PC-3 (cell line): ENCODE results near the gene LIMA1. TPM values are rescaled to one million over a fixed set of nuclear protein-coding genes. Genes with fewer than 3 reads are reported as not detected.
A peak's percentile ranks its signal among the peaks of the same experiment; 100 is the strongest.
"Not testable (repeated sequence)": the region's sequence is repeated elsewhere in the genome, so short reads cannot be mapped to it uniquely, and the experiment has no call there.

Source experiments
- ATAC-seq: fragments of 200-7000 bp; cut with Tn5 transposase; 2 replicates; pipeline ENCODE4 v1.9.1; 2020; ENCODE audit warnings: mild to moderate bottlenecking, moderate library complexity
- BruUV-seq: library from RNA; stranded (reverse); fragments of 400-500 nt; replicated peaks from 2 replicates; lab custom pipeline; 2021; lab: Mats Ljungman, UMichigan
- CTCF ChIA-PET: fragments of 300-600 bp; sonication (Branson Sonifier 250); formaldehyde crosslinking; loops from one replicate; lab custom pipeline; 2022; ENCODE audit warnings: antibody characterized with exemption; lab: Charles Lee
- POLR2A ChIA-PET: fragments of 300-600 bp; sonication (Branson Sonifier 250); formaldehyde crosslinking; loops from one replicate; lab custom pipeline; 2022; ENCODE audit warnings: antibody characterized with exemption; ENCODE audit not compliant: unreplicated experiment; lab: Charles Lee
- DNase-seq: peaks from one replicate; pipeline ENCODE4 v3.0.0-alpha.2; 2015
- H2AFZ ChIP-seq: fragments of 300-600 bp; sonication (generic); 2 replicates; pipeline ENCODE4 v1.6.0; 2016; ENCODE audit warnings: antibody characterized with exemption, low read length
- H3F3A ChIP-seq: fragments of 300-600 bp; sonication (generic); one replicate; pipeline ENCODE4 v1.6.0; 2017; ENCODE audit warnings: antibody characterized with exemption, low read length, control low read depth, mild to moderate bottlenecking; ENCODE audit not compliant: unreplicated experiment
- H3K27ac ChIP-seq: fragments of 300-600 bp; sonication (generic); 2 replicates; pipeline ENCODE4 v1.5.1; 2016; ENCODE audit warnings: mild to moderate bottlenecking, low read length
- H3K27me3 ChIP-seq: fragments of 300-600 bp; sonication (generic); 2 replicates; pipeline ENCODE4 v1.6.1; 2016; ENCODE audit warnings: low read length, mixed read lengths
- H3K36me3 ChIP-seq: fragments of 300-600 bp; sonication (generic); 2 replicates; pipeline ENCODE4 v1.6.1; 2016; ENCODE audit warnings: low read depth, mixed run types, low read length, mixed read lengths
- H3K4me1 ChIP-seq: fragments of 300-600 bp; sonication (generic); 2 replicates; pipeline ENCODE4 v1.5.1; 2016; ENCODE audit warnings: low read length; ENCODE audit not compliant: insufficient read depth
- H3K4me2 ChIP-seq: fragments of 300-600 bp; sonication (generic); 2 replicates; pipeline ENCODE4 v1.6.0; 2016; ENCODE audit warnings: low read length
- H3K4me3 ChIP-seq: fragments of 300-600 bp; sonication (generic); 2 replicates; pipeline ENCODE4 v1.5.1; 2016; ENCODE audit warnings: mild to moderate bottlenecking, low read length, mixed read lengths
- H3K79me2 ChIP-seq: fragments of 300-600 bp; sonication (generic); 2 replicates; pipeline ENCODE4 v1.6.1; 2017; ENCODE audit warnings: low read length, mixed read lengths
- H3K9ac ChIP-seq: fragments of 300-600 bp; sonication (generic); 2 replicates; pipeline ENCODE4 v1.6.0; 2016; ENCODE audit warnings: mild to moderate bottlenecking, low read length
- H3K9me2 ChIP-seq: fragments of 300-600 bp; sonication (generic); replicated peaks from 2 replicates; pipeline ENCODE4 v1.6.1; 2016; ENCODE audit warnings: mixed run types, low read length, mixed read lengths
- H3K9me3 ChIP-seq: fragments of 300-600 bp; sonication (generic); 2 replicates; pipeline ENCODE4 v1.6.1; 2016; ENCODE audit warnings: low read length, mixed read lengths
- H4K20me1 ChIP-seq: fragments of 300-600 bp; sonication (generic); 2 replicates; pipeline ENCODE4 v1.6.1; 2016; ENCODE audit warnings: low read length, mixed read lengths
- EZH2 ChIP-seq: fragments of 300-600 bp; sonication (generic); IDR thresholded peaks from one replicate; pipeline ENCODE4 v1.6.1; 2017; ENCODE audit warnings: antibody characterized with exemption, mild to moderate bottlenecking, low read length; ENCODE audit not compliant: unreplicated experiment
- EZH2phosphoT487 ChIP-seq: fragments of 300-600 bp; sonication (generic); IDR thresholded peaks from 2 replicates; pipeline ENCODE4 v1.6.1; 2018; ENCODE audit warnings: mild to moderate bottlenecking, antibody characterized with exemption, low read length, borderline replicate concordance
- intact Hi-C: fragments of 100-400 bp; cut with micrococcal nuclease; formaldehyde crosslinking; loops from 2 replicates; pipeline ENCODE4 v1.9.0; 2023
- total RNA-seq: library from RNA; depleted of rRNA; stranded (reverse); fragments of >200 nt; gene quantifications from 2 replicates; pipeline ENCODE4 v1.2.3, GENCODE V29; 2014
- TF ChIP-seq, protein P1 (sequence below): fragments of 300-600 bp; sonication (generic); conservative IDR thresholded peaks from 2 replicates; pipeline ENCODE4 v1.5.1; 2017; ENCODE audit warnings: antibody characterized with exemption, low read depth, mild to moderate bottlenecking, low read length

Gene LIMA1
- total RNA-seq, 1 experiment from 2014 or later, result 45.1 TPM

DNA sequence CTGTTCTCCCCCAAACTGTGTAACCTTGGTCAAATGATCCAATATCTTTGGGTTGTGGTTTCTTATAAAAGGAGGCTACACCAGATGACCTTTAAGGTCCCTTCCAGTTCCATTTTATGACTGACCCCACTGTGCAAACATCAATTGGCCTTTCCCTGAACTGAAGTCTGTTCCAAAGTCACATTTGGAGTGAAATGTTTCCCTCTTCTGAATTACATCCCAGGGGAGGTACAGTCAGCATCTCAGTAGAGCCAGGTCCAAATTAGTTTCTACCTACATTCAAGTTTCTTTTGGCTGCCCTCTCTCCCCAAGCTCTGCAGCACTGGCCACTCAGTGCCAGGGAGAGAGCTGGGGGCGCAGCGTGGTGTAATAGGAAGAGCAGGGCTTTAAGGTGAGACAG lies 34.4 kb downstream of the LIMA1 start:
- H3K36me3 ChIP-seq, result peaks cover 5% of the 10 kb centered on the region; the same call in 1 of the 2 replicates
- DNase-seq, result no peak
- POLR2A ChIA-PET, result no interaction called here
- peaks cover 7% of the 10 kb centered on the region for H3F3A ChIP-seq
- intact Hi-C loops, result no loop called here
- CTCF ChIA-PET, result interaction anchor here (0.7 kb wide), 1 partner anchor 15 kb away, joined by 3 read pairs; no protein-coding TSS in a partner anchor
- no peak overlapping the region for H2AFZ ChIP-seq
- no peak for ATAC-seq
- BruUV-seq, result no TSS peak
- no peaks in the 10 kb centered on the region for H3K9me2 ChIP-seq
- no peak overlapping the region for H3K9ac ChIP-seq
- H3K9me3 ChIP-seq, result no peaks in the 10 kb centered on the region
- H3K4me3 ChIP-seq, result no peak overlapping the region
- H3K4me2 ChIP-seq, result peak overlapping the region; percentile 3; the same call in 1 of the 2 replicates
- H3K27ac ChIP-seq, result no peak overlapping the region
- H3K4me1 ChIP-seq, result peaks cover 71% of the 10 kb centered on the region
- no peaks in the 10 kb centered on the region for H4K20me1 ChIP-seq
- TF ChIP-seq, protein P1, sequence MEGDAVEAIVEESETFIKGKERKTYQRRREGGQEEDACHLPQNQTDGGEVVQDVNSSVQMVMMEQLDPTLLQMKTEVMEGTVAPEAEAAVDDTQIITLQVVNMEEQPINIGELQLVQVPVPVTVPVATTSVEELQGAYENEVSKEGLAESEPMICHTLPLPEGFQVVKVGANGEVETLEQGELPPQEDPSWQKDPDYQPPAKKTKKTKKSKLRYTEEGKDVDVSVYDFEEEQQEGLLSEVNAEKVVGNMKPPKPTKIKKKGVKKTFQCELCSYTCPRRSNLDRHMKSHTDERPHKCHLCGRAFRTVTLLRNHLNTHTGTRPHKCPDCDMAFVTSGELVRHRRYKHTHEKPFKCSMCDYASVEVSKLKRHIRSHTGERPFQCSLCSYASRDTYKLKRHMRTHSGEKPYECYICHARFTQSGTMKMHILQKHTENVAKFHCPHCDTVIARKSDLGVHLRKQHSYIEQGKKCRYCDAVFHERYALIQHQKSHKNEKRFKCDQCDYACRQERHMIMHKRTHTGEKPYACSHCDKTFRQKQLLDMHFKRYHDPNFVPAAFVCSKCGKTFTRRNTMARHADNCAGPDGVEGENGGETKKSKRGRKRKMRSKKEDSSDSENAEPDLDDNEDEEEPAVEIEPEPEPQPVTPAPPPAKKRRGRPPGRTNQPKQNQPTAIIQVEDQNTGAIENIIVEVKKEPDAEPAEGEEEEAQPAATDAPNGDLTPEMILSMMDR, result no peak
- no peaks in the 10 kb centered on the region for H3K27me3 ChIP-seq
- peaks cover 27% of the 10 kb centered on the region; the same call in 1 of the 2 replicates for H3K79me2 ChIP-seq

DNA sequence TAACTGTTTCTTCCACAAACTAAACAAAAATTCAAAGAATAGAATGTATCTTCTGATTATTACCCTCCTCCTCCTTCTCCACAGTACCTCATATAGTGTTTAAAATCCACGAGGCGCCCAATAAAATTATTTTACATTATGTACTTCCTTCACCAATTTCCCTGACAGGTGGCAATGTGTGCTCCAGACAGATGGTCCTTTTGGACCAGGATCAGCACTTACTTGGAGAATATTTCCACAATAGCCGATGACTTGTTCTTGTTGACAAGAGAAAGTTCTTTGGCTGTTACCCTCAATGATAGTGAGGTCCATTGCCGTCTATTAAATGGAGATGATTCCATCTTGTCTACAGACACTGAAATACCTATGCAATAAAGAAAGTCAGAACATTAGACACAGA lies 34.9 kb downstream of the LIMA1 start:
- Histone ChIP-seq H3K9ac (no peak overlapping the region), H3K79me2 (peaks cover 25% of the 10 kb centered on the region; the same call in 1 of the 2 replicates), H2AFZ (no peak overlapping the region), H3F3A (peaks cover 7% of the 10 kb centered on the region), H3K27ac (no peak overlapping the region), H4K20me1 (no peaks in the 10 kb centered on the region), H3K4me2 (no peak overlapping the region), H3K4me1 (peaks cover 69% of the 10 kb centered on the region), H3K27me3 (no peaks in the 10 kb centered on the region), H3K9me2 (no peaks in the 10 kb centered on the region), H3K4me3 (no peak overlapping the region), H3K36me3 (peaks cover 5% of the 10 kb centered on the region; the same call in 1 of the 2 replicates), H3K9me3 (no peaks in the 10 kb centered on the region)
- TF ChIP-seq EZH2phosphoT487, result no peak
- TF ChIP-seq EZH2, result no peak
- TF ChIP-seq, protein P1, result no peak
- DNase-seq, result no peak
- no peak for ATAC-seq
- intact Hi-C loops, result no loop called here
- BruUV-seq, result no TSS peak
- CTCF ChIA-PET, result no interaction called here
- POLR2A ChIA-PET, result no interaction called here

DNA sequence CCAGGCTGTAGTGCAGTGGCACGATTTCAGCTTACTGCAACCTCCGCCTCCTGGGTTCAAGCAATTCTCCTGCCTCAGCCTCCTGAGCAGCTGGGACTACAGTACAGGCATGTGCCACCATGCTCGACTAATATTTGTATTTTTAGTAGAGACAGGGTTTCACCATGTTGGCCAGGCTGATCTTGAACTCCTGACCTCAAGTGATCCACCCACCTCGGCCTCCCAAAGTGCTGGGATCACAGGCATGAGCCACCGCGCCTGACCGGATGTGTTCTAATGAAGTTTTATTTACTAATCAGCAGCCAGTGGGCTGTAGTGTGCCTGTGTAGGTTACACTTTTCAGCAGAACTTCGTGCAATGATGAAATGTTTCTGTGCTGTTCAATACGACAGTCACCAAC lies 35.7 kb downstream of the LIMA1 start:
- not testable (repeated sequence) for H3K4me3 ChIP-seq, H3K36me3 ChIP-seq, H3K9me3 ChIP-seq, BruUV-seq, H4K20me1 ChIP-seq, H3K4me2 ChIP-seq, H2AFZ ChIP-seq, DNase-seq, ATAC-seq, H3K9me2 ChIP-seq, H3K27me3 ChIP-seq
- Histone ChIP-seq H3K79me2 (peaks cover 18% of the 10 kb centered on the region; the same call in 1 of the 2 replicates), H3K27ac (peak overlapping the region; percentile 79), H3F3A (peaks cover 11% of the 10 kb centered on the region), H3K9ac (0 out of 2 replicates have a peak overlapping the region, but pooled peaks have one; percentile 20), H3K4me1 (peaks cover 69% of the 10 kb centered on the region)
- POLR2A ChIA-PET, result interaction anchor here (0.5 to 0.6 kb wide), 2 partner anchors 50 to 135 kb away, joined by 3 to 5 read pairs; no protein-coding TSS in a partner anchor
- intact Hi-C loops, result loop anchor here (2.0 kb wide), 1 partner anchor 57 kb away; no protein-coding TSS in a partner anchor
- CTCF ChIA-PET, result interaction anchor here (0.7 kb wide), 1 partner anchor 67 kb away, joined by 3 read pairs; no protein-coding TSS in a partner anchor
